DOHH2 (cell line): ENCODE results near the gene SMIM27.
"Not testable (repeated sequence)": the region's sequence is repeated elsewhere in the genome, so short reads cannot be mapped to it uniquely, and the experiment has no call there.

ENCODE experiments used
- CTCF ChIP-seq: fragments of 200-600 bp; sonication (generic); IDR thresholded peaks from one replicate; pipeline ENCODE4 v1.5.1; 2014; ENCODE audit warnings: antibody characterized with exemption, mild to moderate bottlenecking, low read depth, low read length; ENCODE audit not compliant: poor library complexity, severe bottlenecking
- EZH2phosphoT487 ChIP-seq: fragments of 200-600 bp; sonication (generic); IDR thresholded peaks from 2 replicates; pipeline ENCODE4 v1.6.1; 2017; ENCODE audit warnings: borderline replicate concordance, mild to moderate bottlenecking, antibody characterized with exemption, low read length, moderate library complexity, mixed read lengths

DNA sequence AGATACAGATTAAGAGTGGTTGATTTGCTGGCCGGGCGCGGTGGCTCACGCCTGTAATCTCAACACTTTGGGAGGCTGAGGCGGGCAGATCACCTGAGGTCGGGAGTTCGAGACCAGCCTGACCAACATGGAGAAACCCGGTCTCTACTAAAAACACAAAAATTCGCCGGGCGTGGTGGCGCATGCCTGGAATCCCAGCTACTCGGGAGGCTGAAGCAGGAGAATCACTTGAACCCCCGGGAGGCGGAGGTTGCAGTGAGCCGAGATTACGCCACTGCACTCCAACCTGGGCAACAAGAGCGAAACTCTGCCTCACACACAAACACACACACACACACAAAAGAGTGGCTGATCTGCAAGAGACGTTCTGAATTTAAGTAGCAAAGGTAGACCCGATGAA lies 3.9 kb upstream of the SMIM27 start:
- not testable (repeated sequence) for TF ChIP-seq CTCF, EZH2phosphoT487
